Keratinocyte (primary cell): ENCODE results near the gene TNS4. TPM values are rescaled to one million over a fixed set of nuclear protein-coding genes. Genes with fewer than 3 reads are reported as not detected.

ENCODE experiments used
- DNase-seq: peaks from one replicate; pipeline ENCODE4 v3.0.0-alpha.2; 2011; ENCODE audit warnings: low read depth, missing footprints, low spot score
- FAIRE-seq: peaks from 2 replicates; lab custom pipeline; 2011; peaks lifted over from hg19 to GRCh38; lab: Jason Lieb, UNC
- H2AFZ ChIP-seq: 2 replicates; pipeline ENCODE4 v1.6.0; 2012; ENCODE audit warnings: low read length, control low read depth, inconsistent platforms; ENCODE audit not compliant: control insufficient read depth
- H3K27ac ChIP-seq: 2 replicates; pipeline ENCODE4 v1.5.1; 2011; ENCODE audit warnings: low read length; ENCODE audit not compliant: control insufficient read depth, insufficient read depth
- H3K27me3 ChIP-seq: 3 replicates; pipeline ENCODE4 v1.6.0; 2011; ENCODE audit warnings: low read length; ENCODE audit not compliant: control insufficient read depth, insufficient read depth; ENCODE audit errors: extremely low read depth
- H3K36me3 ChIP-seq, 2 experiments: 2 replicates in 1 of 2; 3 replicates in 1 of 2; pipeline ENCODE4 v1.5.1; 2011; ENCODE audit warnings: low read length in 2 of 2, mild to moderate bottlenecking in 1 of 2; ENCODE audit not compliant: control insufficient read depth in 2 of 2, insufficient read depth in 2 of 2; ENCODE audit errors: extremely low read depth in 1 of 2
- H3K4me1 ChIP-seq: 3 replicates; pipeline ENCODE4 v1.5.1; 2011; ENCODE audit warnings: low read length; ENCODE audit not compliant: control insufficient read depth, insufficient read depth; ENCODE audit errors: extremely low read depth
- H3K4me2 ChIP-seq: 3 replicates; pipeline ENCODE4 v1.6.0; 2011; ENCODE audit warnings: low read depth, low read length; ENCODE audit not compliant: control insufficient read depth, insufficient read depth; ENCODE audit errors: extremely low read depth
- H3K4me3 ChIP-seq, 3 experiments: fragments of 200-600 bp in 1 of 3; sonication (generic) in 1 of 3; 2 replicates in 2 of 3; 3 replicates in 1 of 3; pipeline ENCODE4 v1.5.1; 2011 to 2016; ENCODE audit warnings: low read length in 3 of 3, mild to moderate bottlenecking in 3 of 3, control low read depth in 2 of 3, inconsistent platforms in 1 of 3, low read depth in 1 of 3, mixed read lengths in 1 of 3, mixed run types in 1 of 3, moderate library complexity in 1 of 3; ENCODE audit not compliant: control insufficient read depth in 2 of 3, insufficient read depth in 2 of 3; ENCODE audit errors: extremely low read depth in 1 of 3
- H3K79me2 ChIP-seq: 2 replicates; pipeline ENCODE4 v1.6.0; 2012; ENCODE audit warnings: low read length; ENCODE audit not compliant: control insufficient read depth, insufficient read depth
- H3K9ac ChIP-seq: 3 replicates; pipeline ENCODE4 v1.6.0; 2011; ENCODE audit warnings: low read length; ENCODE audit not compliant: control insufficient read depth, insufficient read depth; ENCODE audit errors: extremely low read depth
- H3K9me1 ChIP-seq: 3 replicates; pipeline ENCODE4 v1.6.0; 2011; ENCODE audit warnings: low read length; ENCODE audit not compliant: control insufficient read depth, insufficient read depth; ENCODE audit errors: extremely low read depth
- H3K9me3 ChIP-seq: 2 replicates; pipeline ENCODE4 v1.5.1; 2012; ENCODE audit warnings: low read depth, low read length; ENCODE audit not compliant: control insufficient read depth
- H4K20me1 ChIP-seq: 3 replicates; pipeline ENCODE4 v1.6.0; 2011; ENCODE audit warnings: low read length; ENCODE audit not compliant: control insufficient read depth, insufficient read depth; ENCODE audit errors: extremely low read depth
- EZH2 ChIP-seq: IDR thresholded peaks from one replicate; pipeline ENCODE4 v1.6.1; 2012; ENCODE audit warnings: inconsistent platforms, mild to moderate bottlenecking, low read length, moderate library complexity
- dilution Hi-C: fragments of 300-500 bp; cut with MboI; formaldehyde crosslinking; loops from one replicate; pipeline ENCODE4 v1.7.0; 2020; ENCODE audit warnings: low sequenced_read_pairs; ENCODE audit not compliant: extremely low pct_ligation_motif_present
- polyA plus RNA-seq, 5 experiments: library from polyadenylated mRNA; depleted of rRNA in 3 of 5; stranded (reverse) in 3 of 5; stranded (forward) in 1 of 5; unstranded in 1 of 5; fragments of >200 nt; gene quantifications; 1 replicate in 1 of 5; 2 replicates in 3 of 5; 3 replicates in 1 of 5; pipeline versions ENCODE4 v1.2.1 to v1.2.3, GENCODE V29; 2011 to 2012; ENCODE audit warnings: missing spikeins in 2 of 5, low read depth in 1 of 5, low replicate concordance in 1 of 5
- TF ChIP-seq, protein P1 (sequence below), 3 experiments: IDR thresholded peaks in 1 of 3; conservative IDR thresholded peaks in 1 of 3; optimal IDR thresholded peaks in 1 of 3; 2 replicates in 2 of 3; 3 replicates in 1 of 3; pipeline versions ENCODE3 to v1.5.1; 2011; ENCODE audit warnings: low read length in 3 of 3, mild to moderate bottlenecking in 3 of 3, moderate library complexity in 2 of 3, control low read depth in 1 of 3, inconsistent platforms in 1 of 3; ENCODE audit not compliant: insufficient read depth in 2 of 3; ENCODE audit errors: extremely low read depth in 1 of 3

The TNS4 gene
- polyA plus RNA-seq, 1 donor (not counting 4 experiments of a cell fraction or from before 2014, with no cell fraction given), result 160 TPM

DNA sequence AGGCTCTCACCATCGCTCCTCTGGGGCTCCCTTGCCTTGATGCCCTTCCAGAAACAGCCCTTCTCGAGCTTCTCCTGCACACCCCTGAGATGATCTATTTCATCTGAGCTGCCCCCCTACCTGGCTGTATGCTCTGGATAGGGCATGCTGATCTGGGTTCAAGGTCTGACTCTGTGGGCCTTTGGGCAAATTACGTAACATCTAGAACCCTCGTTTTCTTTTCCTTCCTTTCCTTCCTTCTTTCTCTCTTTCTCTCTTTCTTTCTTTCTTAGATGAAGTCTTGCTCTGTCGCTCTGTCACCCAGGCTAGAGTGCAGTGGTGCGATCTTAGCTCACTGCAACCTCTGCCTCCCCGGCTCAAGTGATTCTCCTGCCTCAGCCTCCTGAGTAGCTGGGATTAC is 20.3 kb downstream of the TNS4 start:
- Histone ChIP-seq H3K9me1 (peaks cover 3% of the 10 kb centered on the region), H3K27ac (peak overlapping the region; percentile 79), H3K4me3 (no peak overlapping the region), H3K4me2 (no peak overlapping the region), H3K79me2 (no peaks in the 10 kb centered on the region), H2AFZ (no peak overlapping the region), H3K36me3 (peaks cover 46 to 90% of the 10 kb centered on the region in 2 experiments), H3K9ac (peak overlapping the region; percentile 28), H3K9me3 (no peaks in the 10 kb centered on the region), H3K4me1 (peaks cover 39% of the 10 kb centered on the region), H4K20me1 (peaks cover 78% of the 10 kb centered on the region), H3K27me3 (no peaks in the 10 kb centered on the region)
- dilution Hi-C loops, result no loop called here
- TF ChIP-seq, protein P1, sequence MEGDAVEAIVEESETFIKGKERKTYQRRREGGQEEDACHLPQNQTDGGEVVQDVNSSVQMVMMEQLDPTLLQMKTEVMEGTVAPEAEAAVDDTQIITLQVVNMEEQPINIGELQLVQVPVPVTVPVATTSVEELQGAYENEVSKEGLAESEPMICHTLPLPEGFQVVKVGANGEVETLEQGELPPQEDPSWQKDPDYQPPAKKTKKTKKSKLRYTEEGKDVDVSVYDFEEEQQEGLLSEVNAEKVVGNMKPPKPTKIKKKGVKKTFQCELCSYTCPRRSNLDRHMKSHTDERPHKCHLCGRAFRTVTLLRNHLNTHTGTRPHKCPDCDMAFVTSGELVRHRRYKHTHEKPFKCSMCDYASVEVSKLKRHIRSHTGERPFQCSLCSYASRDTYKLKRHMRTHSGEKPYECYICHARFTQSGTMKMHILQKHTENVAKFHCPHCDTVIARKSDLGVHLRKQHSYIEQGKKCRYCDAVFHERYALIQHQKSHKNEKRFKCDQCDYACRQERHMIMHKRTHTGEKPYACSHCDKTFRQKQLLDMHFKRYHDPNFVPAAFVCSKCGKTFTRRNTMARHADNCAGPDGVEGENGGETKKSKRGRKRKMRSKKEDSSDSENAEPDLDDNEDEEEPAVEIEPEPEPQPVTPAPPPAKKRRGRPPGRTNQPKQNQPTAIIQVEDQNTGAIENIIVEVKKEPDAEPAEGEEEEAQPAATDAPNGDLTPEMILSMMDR (optimal IDR thresholded peaks at IDR 0.05 in 1 of 3, IDR thresholded peaks at IDR 0.05 in 1 of 3, conservative IDR thresholded peaks at IDR 0.05 in 1 of 3; ENCODE audit: extremely low read depth in 1 of 3, insufficient read depth in 2 of 3, low read length in 3 of 3), result no peak
- no peak for TF ChIP-seq EZH2
- DNase-seq (peak; percentile 41), FAIRE-seq (no peak)

DNA sequence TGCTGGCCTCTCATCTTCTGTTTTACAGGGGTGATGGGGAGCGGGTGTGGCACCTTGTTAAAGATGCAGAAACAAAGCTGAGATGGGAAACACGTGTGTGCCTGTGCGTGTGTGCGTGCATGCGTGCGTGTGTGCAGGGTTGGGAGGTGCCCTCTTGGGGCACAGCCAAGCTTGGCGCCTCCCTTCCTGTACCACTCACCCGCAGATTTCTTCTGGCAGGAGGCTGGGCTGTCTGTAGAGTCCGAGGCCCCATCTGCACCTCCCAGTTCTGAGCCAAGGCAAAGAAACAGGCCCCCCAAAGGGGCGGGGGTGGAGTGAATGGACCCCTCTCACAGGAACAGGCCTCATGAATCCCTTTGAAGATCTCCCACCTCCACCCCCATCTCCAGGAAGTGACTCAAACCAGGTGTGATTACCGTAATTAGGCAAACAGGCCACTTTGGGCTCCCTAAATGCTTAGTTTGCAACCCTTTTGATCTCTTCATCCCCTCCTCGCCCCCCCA is 20.9 kb downstream of the TNS4 start:
- Histone ChIP-seq H3K79me2 (no peaks in the 10 kb centered on the region), H3K36me3 (peaks cover 46 to 84% of the 10 kb centered on the region in 2 experiments), H3K4me3 (no peak overlapping the region), H3K27ac (peak overlapping the region; percentile 79), H3K27me3 (no peaks in the 10 kb centered on the region), H3K9me1 (peaks cover 3% of the 10 kb centered on the region), H3K9ac (peak overlapping the region; percentile 28), H3K4me1 (peaks cover 33% of the 10 kb centered on the region), H3K4me2 (no peak overlapping the region), H3K9me3 (no peaks in the 10 kb centered on the region), H4K20me1 (peaks cover 76% of the 10 kb centered on the region), H2AFZ (no peak overlapping the region)
- dilution Hi-C loops, result no loop called here
- TF ChIP-seq EZH2, result no peak
- TF ChIP-seq, protein P1 (optimal IDR thresholded peaks at IDR 0.05 in 1 of 3, IDR thresholded peaks at IDR 0.05 in 1 of 3, conservative IDR thresholded peaks at IDR 0.05 in 1 of 3; ENCODE audit: extremely low read depth in 1 of 3, insufficient read depth in 2 of 3, low read length in 3 of 3), result no peak
- no peak for FAIRE-seq
- DNase-seq, result peak; percentile 69
